Panc1 (cell line): ENCODE measurements around the gene SLC1A3. TPM values are rescaled to one million over a fixed set of nuclear protein-coding genes. Genes with fewer than 3 reads are reported as not detected.

Source experiments
- ATAC-seq: fragments of 200-7000 bp; cut with Tn5 transposase; 2 replicates; pipeline ENCODE4 v1.9.1; 2020; ENCODE audit warnings: mild to moderate bottlenecking, moderate library complexity
- BruUV-seq: library from RNA; stranded (reverse); fragments of 400-500 nt; replicated peaks from 2 replicates; lab custom pipeline; 2021; lab: Mats Ljungman, UMichigan
- CTCF ChIA-PET: fragments of 300-600 bp; sonication (Branson Sonifier 250); formaldehyde crosslinking; loops from one replicate; lab custom pipeline; 2022; ENCODE audit warnings: antibody characterized with exemption; lab: Charles Lee
- POLR2A ChIA-PET: fragments of 300-600 bp; sonication (Branson Sonifier 250); formaldehyde crosslinking; loops from one replicate; lab custom pipeline; 2022; ENCODE audit warnings: antibody characterized with exemption; lab: Charles Lee
- DNase-seq: peaks from one replicate; pipeline ENCODE4 v3.0.0-alpha.2; 2010; ENCODE audit warnings: low read depth, low spot score
- H3K27ac ChIP-seq: 2 replicates; pipeline ENCODE4 v1.5.1; 2011; ENCODE audit warnings: mild to moderate bottlenecking, low read length, inconsistent platforms
- H3K27me3 ChIP-seq: fragments of 200-500 bp; sonication (Bioruptor generic); 2 replicates; pipeline ENCODE4 v1.6.0; 2014; ENCODE audit warnings: low read length, inconsistent platforms; ENCODE audit not compliant: control insufficient read depth, insufficient read depth
- H3K36me3 ChIP-seq: fragments of 200-500 bp; sonication (Bioruptor generic); 2 replicates; pipeline ENCODE4 v1.5.1; 2014; ENCODE audit warnings: inconsistent platforms, mild to moderate bottlenecking, low read length, moderate library complexity; ENCODE audit not compliant: control insufficient read depth, insufficient read depth
- H3K4me1 ChIP-seq: 2 replicates; pipeline ENCODE4 v1.5.1; 2011; ENCODE audit warnings: inconsistent platforms, mild to moderate bottlenecking, low read length, moderate library complexity; ENCODE audit not compliant: control insufficient read depth, insufficient read depth
- H3K4me3 ChIP-seq, 2 experiments: 2 replicates each; pipeline ENCODE4 v1.5.1; 2011 to 2012; ENCODE audit warnings: low read depth in 2 of 2, low read length in 2 of 2, mild to moderate bottlenecking in 2 of 2, inconsistent platforms in 1 of 2, moderate library complexity in 1 of 2
- H3K9me3 ChIP-seq: fragments of 200-500 bp; sonication (Bioruptor generic); 2 replicates; pipeline ENCODE4 v1.5.1; 2014; ENCODE audit warnings: low read depth, mild to moderate bottlenecking, inconsistent platforms, low read length, moderate library complexity; ENCODE audit not compliant: control insufficient read depth, insufficient read depth
- POLR2AphosphoS5 ChIP-seq: IDR thresholded peaks from 2 replicates; pipeline ENCODE4 v1.6.1; 2012; ENCODE audit warnings: mild to moderate bottlenecking, low read depth, low read length, moderate library complexity
- SIN3A ChIP-seq: IDR thresholded peaks from 2 replicates; pipeline ENCODE4 v1.6.1; 2012; ENCODE audit warnings: low read depth, mild to moderate bottlenecking, low read length, moderate library complexity, borderline replicate concordance; ENCODE audit not compliant: insufficient read depth
- TCF7L2 ChIP-seq: IDR thresholded peaks from 2 replicates; pipeline ENCODE4 v1.6.1; 2011; ENCODE audit warnings: mild to moderate bottlenecking, low read depth, low read length, inconsistent platforms
- in situ Hi-C: cut with HindIII; loops from 2 replicates; pipeline ENCODE4 v1.10.0; 2016; ENCODE audit warnings: low sequenced_read_pairs, low pct_unique_long_range_greater_than_20kb
- intact Hi-C: fragments of 100-400 bp; cut with micrococcal nuclease; formaldehyde crosslinking; loops from one replicate; pipeline ENCODE4 v1.10.0; 2022; ENCODE audit not compliant: unreplicated experiment
- total RNA-seq: library from RNA; stranded (reverse); gene quantifications from one replicate; pipeline ENCODE4 v1.2.1, GENCODE V29; 2021; ENCODE audit not compliant: unreplicated experiment
- TF ChIP-seq, protein P1 (sequence below), 2 experiments: IDR thresholded peaks; 2 replicates each; pipeline ENCODE4 v1.6.1; 2011 to 2012; ENCODE audit warnings: low read depth in 2 of 2, control low read depth in 1 of 2, low read length in 1 of 2, mild to moderate bottlenecking in 1 of 2, moderate library complexity in 1 of 2; ENCODE audit not compliant: insufficient read depth in 1 of 2
- TF ChIP-seq, protein P2 (sequence below): fragments of 450-650 bp; IDR thresholded peaks from 2 replicates; pipeline ENCODE4 v1.5.1; 2017; ENCODE audit warnings: mild to moderate bottlenecking

The SLC1A3 gene
- total RNA-seq, 1 experiment from 2014 or later, result 0.13 TPM

DNA sequence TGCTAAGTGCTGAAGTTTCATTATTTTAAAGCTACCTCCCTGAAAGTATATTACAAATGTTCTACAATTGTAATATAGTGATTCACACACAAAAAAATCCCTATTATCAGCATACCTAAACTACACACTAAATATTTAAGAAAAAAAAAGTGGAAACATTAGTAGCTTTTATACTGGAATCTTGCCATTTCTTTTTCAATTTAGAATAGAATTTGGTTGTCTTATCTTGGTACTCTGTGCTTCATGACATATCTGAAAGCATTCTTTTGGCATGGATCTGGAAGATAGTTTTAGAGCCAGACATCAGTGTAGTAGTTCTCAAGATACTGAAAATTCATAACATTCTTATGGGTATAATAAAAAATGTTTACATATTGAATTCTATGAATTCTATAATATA, 35.0 kb downstream of the SLC1A3 start:
- in situ Hi-C loops, result no loop called here
- ChIA-PET POLR2A (no interaction called here), CTCF (no interaction called here)
- Histone ChIP-seq H3K36me3 (no peaks in the 10 kb centered on the region), H3K4me1 (no peaks in the 10 kb centered on the region), H3K4me3 (no peak overlapping the region), H3K9me3 (no peaks in the 10 kb centered on the region), H3K27ac (no peak overlapping the region), H3K27me3 (peaks cover 12% of the 10 kb centered on the region)
- no peak for DNase-seq
- TF ChIP-seq, protein P1, sequence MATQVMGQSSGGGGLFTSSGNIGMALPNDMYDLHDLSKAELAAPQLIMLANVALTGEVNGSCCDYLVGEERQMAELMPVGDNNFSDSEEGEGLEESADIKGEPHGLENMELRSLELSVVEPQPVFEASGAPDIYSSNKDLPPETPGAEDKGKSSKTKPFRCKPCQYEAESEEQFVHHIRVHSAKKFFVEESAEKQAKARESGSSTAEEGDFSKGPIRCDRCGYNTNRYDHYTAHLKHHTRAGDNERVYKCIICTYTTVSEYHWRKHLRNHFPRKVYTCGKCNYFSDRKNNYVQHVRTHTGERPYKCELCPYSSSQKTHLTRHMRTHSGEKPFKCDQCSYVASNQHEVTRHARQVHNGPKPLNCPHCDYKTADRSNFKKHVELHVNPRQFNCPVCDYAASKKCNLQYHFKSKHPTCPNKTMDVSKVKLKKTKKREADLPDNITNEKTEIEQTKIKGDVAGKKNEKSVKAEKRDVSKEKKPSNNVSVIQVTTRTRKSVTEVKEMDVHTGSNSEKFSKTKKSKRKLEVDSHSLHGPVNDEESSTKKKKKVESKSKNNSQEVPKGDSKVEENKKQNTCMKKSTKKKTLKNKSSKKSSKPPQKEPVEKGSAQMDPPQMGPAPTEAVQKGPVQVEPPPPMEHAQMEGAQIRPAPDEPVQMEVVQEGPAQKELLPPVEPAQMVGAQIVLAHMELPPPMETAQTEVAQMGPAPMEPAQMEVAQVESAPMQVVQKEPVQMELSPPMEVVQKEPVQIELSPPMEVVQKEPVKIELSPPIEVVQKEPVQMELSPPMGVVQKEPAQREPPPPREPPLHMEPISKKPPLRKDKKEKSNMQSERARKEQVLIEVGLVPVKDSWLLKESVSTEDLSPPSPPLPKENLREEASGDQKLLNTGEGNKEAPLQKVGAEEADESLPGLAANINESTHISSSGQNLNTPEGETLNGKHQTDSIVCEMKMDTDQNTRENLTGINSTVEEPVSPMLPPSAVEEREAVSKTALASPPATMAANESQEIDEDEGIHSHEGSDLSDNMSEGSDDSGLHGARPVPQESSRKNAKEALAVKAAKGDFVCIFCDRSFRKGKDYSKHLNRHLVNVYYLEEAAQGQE (IDR thresholded peaks at IDR 0.05; ENCODE audit: insufficient read depth in 1 of 2, low read depth in 2 of 2, low read length in 1 of 2), result no peak
- TF ChIP-seq TCF7L2 (no peak), POLR2AphosphoS5 (no peak), SIN3A (no peak)
- TF ChIP-seq, protein P2, sequence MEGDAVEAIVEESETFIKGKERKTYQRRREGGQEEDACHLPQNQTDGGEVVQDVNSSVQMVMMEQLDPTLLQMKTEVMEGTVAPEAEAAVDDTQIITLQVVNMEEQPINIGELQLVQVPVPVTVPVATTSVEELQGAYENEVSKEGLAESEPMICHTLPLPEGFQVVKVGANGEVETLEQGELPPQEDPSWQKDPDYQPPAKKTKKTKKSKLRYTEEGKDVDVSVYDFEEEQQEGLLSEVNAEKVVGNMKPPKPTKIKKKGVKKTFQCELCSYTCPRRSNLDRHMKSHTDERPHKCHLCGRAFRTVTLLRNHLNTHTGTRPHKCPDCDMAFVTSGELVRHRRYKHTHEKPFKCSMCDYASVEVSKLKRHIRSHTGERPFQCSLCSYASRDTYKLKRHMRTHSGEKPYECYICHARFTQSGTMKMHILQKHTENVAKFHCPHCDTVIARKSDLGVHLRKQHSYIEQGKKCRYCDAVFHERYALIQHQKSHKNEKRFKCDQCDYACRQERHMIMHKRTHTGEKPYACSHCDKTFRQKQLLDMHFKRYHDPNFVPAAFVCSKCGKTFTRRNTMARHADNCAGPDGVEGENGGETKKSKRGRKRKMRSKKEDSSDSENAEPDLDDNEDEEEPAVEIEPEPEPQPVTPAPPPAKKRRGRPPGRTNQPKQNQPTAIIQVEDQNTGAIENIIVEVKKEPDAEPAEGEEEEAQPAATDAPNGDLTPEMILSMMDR, result no peak
- intact Hi-C loops, result no loop called here
- no TSS peak for BruUV-seq
- ATAC-seq, result no peak

DNA sequence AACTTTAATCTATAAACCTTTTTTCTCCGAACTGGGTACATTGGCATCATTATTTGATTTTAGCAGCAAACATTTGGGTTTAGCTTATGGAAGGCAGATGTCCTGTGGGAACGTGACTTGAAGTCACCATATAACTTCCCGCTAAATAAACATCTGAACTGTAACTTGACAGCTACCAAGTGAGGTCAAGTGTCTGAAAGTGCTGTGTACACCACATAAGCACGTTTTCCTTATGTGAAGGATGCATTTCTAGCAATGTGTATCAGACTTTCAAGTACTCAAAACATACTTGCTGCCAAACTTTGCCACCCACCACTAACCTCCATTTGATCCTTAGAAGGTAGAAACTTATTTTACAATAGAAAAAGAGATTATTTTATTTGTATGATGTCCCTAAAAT, 35.7 kb downstream of the SLC1A3 start:
- intact Hi-C loops, result no loop called here
- Histone ChIP-seq H3K27me3 (peaks cover 11% of the 10 kb centered on the region), H3K4me1 (no peaks in the 10 kb centered on the region), H3K27ac (no peak overlapping the region), H3K4me3 (no peak overlapping the region), H3K36me3 (no peaks in the 10 kb centered on the region), H3K9me3 (no peaks in the 10 kb centered on the region)
- ChIA-PET POLR2A (no interaction called here), CTCF (no interaction called here)
- TF ChIP-seq TCF7L2, result no peak
- TF ChIP-seq POLR2AphosphoS5, result no peak
- no peak for TF ChIP-seq SIN3A
- no peak for DNase-seq
- in situ Hi-C loops, result no loop called here
- no TSS peak for BruUV-seq
- no peak for ATAC-seq

DNA sequence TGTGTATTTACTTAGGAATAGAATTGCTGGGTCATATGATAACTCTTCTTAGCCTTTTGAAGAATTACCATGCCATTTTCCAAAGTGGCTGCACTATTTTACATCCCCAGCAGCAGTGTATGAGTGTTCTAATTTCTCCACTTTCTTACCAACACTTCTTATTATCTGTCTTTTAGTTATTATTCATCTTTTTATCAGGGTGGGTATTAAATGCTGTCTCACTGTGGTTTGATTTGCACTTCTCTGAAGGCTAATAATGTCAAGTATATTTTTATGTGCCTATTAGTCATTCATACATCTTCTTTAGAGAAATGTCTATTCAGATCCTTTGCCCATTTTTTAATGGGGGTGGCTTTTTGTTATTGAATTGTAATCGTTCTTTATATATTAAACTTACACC, 36.8 kb downstream of the SLC1A3 start:
- BruUV-seq, result no TSS peak
- Histone ChIP-seq H3K4me3 (no peak overlapping the region), H3K9me3 (no peaks in the 10 kb centered on the region), H3K36me3 (no peaks in the 10 kb centered on the region), H3K27me3 (peaks cover 10% of the 10 kb centered on the region), H3K4me1 (no peaks in the 10 kb centered on the region), H3K27ac (no peak overlapping the region)
- intact Hi-C loops, result no loop called here
- ChIA-PET POLR2A (no interaction called here), CTCF (no interaction called here)
- DNase-seq, result no peak
- in situ Hi-C loops, result no loop called here
- no peak for ATAC-seq
- TF ChIP-seq TCF7L2, result no peak
- TF ChIP-seq, protein P1 (IDR thresholded peaks at IDR 0.05; ENCODE audit: insufficient read depth in 1 of 2, low read depth in 2 of 2, low read length in 1 of 2), result no peak
- TF ChIP-seq, protein P2, result no peak
- no peak for TF ChIP-seq SIN3A
- TF ChIP-seq POLR2AphosphoS5, result no peak
